Astrocyte (in vitro differentiated cells and primary cell): ENCODE measurements around the gene IMPDH1. TPM values are rescaled to one million over a fixed set of nuclear protein-coding genes. Genes with fewer than 3 reads are reported as not detected.
A peak's percentile ranks its signal among the peaks of the same experiment; 100 is the strongest.

Experiments used
- DNase-seq: peaks from one replicate; pipeline ENCODE4 v3.0.0-alpha.2; 2010; ENCODE audit warnings: low read depth
- FAIRE-seq: peaks from 2 replicates; lab custom pipeline; 2011; peaks lifted over from hg19 to GRCh38; lab: Jason Lieb, UNC
- H2AFZ ChIP-seq: 2 replicates; pipeline ENCODE4 v1.6.0; 2012; ENCODE audit warnings: low read depth, low read length, inconsistent platforms
- H3K27ac ChIP-seq: 2 replicates; pipeline ENCODE4 v1.5.1; 2011; ENCODE audit warnings: low read depth, low read length, inconsistent platforms
- H3K27me3 ChIP-seq: 2 replicates; pipeline ENCODE4 v1.6.0; 2011; ENCODE audit warnings: low read length, inconsistent platforms; ENCODE audit not compliant: insufficient read depth
- H3K36me3 ChIP-seq: 2 replicates; pipeline ENCODE4 v1.5.1; 2011; ENCODE audit warnings: low read length, inconsistent platforms; ENCODE audit not compliant: insufficient read depth
- H3K4me1 ChIP-seq: 2 replicates; pipeline ENCODE4 v1.5.1; 2011; ENCODE audit warnings: low read length, inconsistent platforms; ENCODE audit not compliant: insufficient read depth
- H3K4me2 ChIP-seq: 2 replicates; pipeline ENCODE4 v1.6.0; 2012; ENCODE audit warnings: low read length, inconsistent platforms
- H3K4me3 ChIP-seq: 2 replicates; pipeline ENCODE4 v1.5.1; 2011; ENCODE audit warnings: low read depth, mild to moderate bottlenecking, low read length, inconsistent platforms; ENCODE audit not compliant: insufficient read depth
- H3K79me2 ChIP-seq: 2 replicates; pipeline ENCODE4 v1.6.0; 2012; ENCODE audit warnings: mild to moderate bottlenecking, low read length, inconsistent platforms; ENCODE audit not compliant: insufficient read depth
- H3K9ac ChIP-seq: 2 replicates; pipeline ENCODE4 v1.6.0; 2012; ENCODE audit warnings: mild to moderate bottlenecking, low read length, inconsistent platforms
- H3K9me3 ChIP-seq: 2 replicates; pipeline ENCODE4 v1.5.1; 2012; ENCODE audit warnings: low read depth, mild to moderate bottlenecking, low read length, inconsistent platforms; ENCODE audit not compliant: insufficient read depth
- H4K20me1 ChIP-seq: 2 replicates; pipeline ENCODE4 v1.6.0; 2012; ENCODE audit warnings: low read length, inconsistent platforms; ENCODE audit not compliant: insufficient read depth
- H3K27ac Mint-ChIP-seq: one replicate; pipeline ENCODE4 v1.8.0; 2021; ENCODE audit warnings: mild to moderate bottlenecking, mixed read lengths; ENCODE audit not compliant: unreplicated experiment
- H3K27me3 Mint-ChIP-seq: one replicate; pipeline ENCODE4 v1.8.0; 2021; ENCODE audit warnings: low read depth, mixed read lengths; ENCODE audit not compliant: unreplicated experiment
- H3K36me3 Mint-ChIP-seq: one replicate; pipeline ENCODE4 v1.8.0; 2021; ENCODE audit warnings: low read depth, mixed read lengths; ENCODE audit not compliant: unreplicated experiment
- H3K4me1 Mint-ChIP-seq: one replicate; pipeline ENCODE4 v1.8.0; 2021; ENCODE audit warnings: low read depth, mixed read lengths; ENCODE audit not compliant: unreplicated experiment
- H3K4me3 Mint-ChIP-seq: one replicate; pipeline ENCODE4 v1.8.0; 2021; ENCODE audit warnings: mild to moderate bottlenecking, moderate library complexity, mixed read lengths; ENCODE audit not compliant: unreplicated experiment
- H3K9me3 Mint-ChIP-seq: one replicate; pipeline ENCODE4 v1.8.0; 2021; ENCODE audit warnings: mild to moderate bottlenecking, mixed read lengths; ENCODE audit not compliant: unreplicated experiment
- EZH2 ChIP-seq: IDR thresholded peaks from 2 replicates; pipeline ENCODE4 v1.6.1; 2012; ENCODE audit warnings: mild to moderate bottlenecking, low read length, inconsistent platforms; ENCODE audit not compliant: insufficient read depth
- total RNA-seq: library from RNA; stranded (reverse); gene quantifications from 2 replicates; pipeline ENCODE4 v1.2.1, GENCODE V29; 2021
- TF ChIP-seq, protein P1 (sequence below): IDR thresholded peaks from 2 replicates; pipeline ENCODE4 v1.5.1; 2011; ENCODE audit warnings: low read depth, mild to moderate bottlenecking, inconsistent platforms, low read length, moderate library complexity; ENCODE audit not compliant: insufficient read depth

The IMPDH1 gene
- total RNA-seq, 1 donor from 2014 or later: 43.9 TPM

DNA sequence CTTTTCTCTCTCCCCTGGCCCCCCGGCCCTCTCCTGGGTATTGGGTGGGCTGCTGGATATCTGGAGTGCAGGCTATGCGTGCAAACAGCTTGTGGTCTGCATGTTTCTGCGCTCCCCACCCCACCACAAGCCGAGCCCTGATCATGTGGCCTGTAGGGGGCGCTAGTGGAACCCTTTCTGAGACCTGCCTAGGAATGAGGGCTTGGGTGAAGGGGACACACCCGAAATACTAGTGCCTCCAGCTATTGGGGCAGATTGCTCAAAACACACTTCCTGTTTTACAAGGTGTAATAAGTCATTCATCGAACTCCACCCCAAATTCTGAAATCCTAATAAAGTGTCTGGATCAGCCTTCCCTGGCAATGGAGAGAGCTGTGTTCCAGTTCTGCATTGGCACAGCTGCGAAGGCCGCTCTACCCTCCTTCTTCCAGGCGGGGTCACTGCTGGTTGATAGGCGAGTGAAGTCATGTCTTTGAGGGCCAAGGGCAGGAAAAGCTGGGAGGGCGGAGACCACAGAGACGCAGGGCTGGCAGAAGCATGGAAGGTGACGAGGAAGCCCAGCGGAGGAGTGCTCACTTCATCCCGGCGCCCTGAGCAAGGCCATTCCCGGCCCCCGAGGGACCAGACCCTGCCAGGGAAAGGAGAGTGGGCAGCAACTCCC lies 28.5 kb downstream of the IMPDH1 start:
- Mint-ChIP-seq H3K4me3 (no peak overlapping the region), H3K27me3 (peaks cover 39% of the 10 kb centered on the region), H3K36me3 (no peaks in the 10 kb centered on the region), H3K4me1 (peaks cover 4% of the 10 kb centered on the region), H3K27ac (no peak overlapping the region), H3K9me3 (no peaks in the 10 kb centered on the region)
- no peaks in the 10 kb centered on the region for H3K9me3 ChIP-seq
- H3K79me2 ChIP-seq: no peaks in the 10 kb centered on the region
- no peak overlapping the region for H3K4me3 ChIP-seq
- FAIRE-seq: no peak
- H3K9ac ChIP-seq: no peak overlapping the region
- H4K20me1 ChIP-seq: no peaks in the 10 kb centered on the region
- no peak overlapping the region for H3K4me2 ChIP-seq
- DNase-seq: no peak
- H3K4me1 ChIP-seq: no peaks in the 10 kb centered on the region
- H2AFZ ChIP-seq: no peak overlapping the region
- TF ChIP-seq, protein P1, sequence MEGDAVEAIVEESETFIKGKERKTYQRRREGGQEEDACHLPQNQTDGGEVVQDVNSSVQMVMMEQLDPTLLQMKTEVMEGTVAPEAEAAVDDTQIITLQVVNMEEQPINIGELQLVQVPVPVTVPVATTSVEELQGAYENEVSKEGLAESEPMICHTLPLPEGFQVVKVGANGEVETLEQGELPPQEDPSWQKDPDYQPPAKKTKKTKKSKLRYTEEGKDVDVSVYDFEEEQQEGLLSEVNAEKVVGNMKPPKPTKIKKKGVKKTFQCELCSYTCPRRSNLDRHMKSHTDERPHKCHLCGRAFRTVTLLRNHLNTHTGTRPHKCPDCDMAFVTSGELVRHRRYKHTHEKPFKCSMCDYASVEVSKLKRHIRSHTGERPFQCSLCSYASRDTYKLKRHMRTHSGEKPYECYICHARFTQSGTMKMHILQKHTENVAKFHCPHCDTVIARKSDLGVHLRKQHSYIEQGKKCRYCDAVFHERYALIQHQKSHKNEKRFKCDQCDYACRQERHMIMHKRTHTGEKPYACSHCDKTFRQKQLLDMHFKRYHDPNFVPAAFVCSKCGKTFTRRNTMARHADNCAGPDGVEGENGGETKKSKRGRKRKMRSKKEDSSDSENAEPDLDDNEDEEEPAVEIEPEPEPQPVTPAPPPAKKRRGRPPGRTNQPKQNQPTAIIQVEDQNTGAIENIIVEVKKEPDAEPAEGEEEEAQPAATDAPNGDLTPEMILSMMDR: peak; percentile 40
- no peak for TF ChIP-seq EZH2
- H3K27me3 ChIP-seq: peaks cover 7% of the 10 kb centered on the region
- H3K36me3 ChIP-seq: no peaks in the 10 kb centered on the region
- no peak overlapping the region for H3K27ac ChIP-seq

DNA sequence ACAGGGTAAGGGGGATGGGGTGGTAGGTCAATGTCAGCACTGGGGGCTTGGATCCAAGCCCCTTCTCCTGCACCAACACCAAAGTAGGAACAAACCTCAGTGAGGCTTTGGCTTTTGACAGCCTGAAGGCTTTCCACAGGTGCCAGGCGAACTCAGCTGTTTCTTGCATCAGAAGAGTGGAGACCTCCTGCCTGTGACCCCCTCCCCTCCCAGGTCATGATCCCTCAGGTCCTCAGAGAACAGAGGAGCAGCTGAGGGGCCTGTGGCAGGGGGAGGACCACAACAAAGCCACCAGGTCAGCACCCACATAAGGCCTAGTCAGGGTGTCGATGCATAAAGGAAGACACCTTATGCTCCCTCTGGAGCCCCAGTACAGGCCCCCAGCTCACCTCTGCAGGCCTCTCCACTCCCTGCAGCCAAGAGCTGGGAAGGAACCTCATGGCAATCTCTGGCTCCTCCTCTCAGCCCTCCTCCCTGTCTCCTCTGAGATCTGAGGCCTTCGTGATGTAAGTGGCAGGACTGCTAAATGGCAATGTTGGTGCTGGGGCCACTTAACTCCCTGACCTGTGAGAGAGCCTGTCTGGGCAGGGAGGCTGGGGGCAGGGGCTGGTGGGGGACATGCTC lies 29.2 kb downstream of the IMPDH1 start:
- no peaks in the 10 kb centered on the region for H4K20me1 ChIP-seq
- H3K9ac ChIP-seq: no peak overlapping the region
- no peak overlapping the region for H3K27ac ChIP-seq
- H3K27me3 ChIP-seq: peaks cover 7% of the 10 kb centered on the region
- no peak overlapping the region for H3K4me2 ChIP-seq
- FAIRE-seq (no peak), DNase-seq (no peak)
- Mint-ChIP-seq H3K27me3 (peaks cover 34% of the 10 kb centered on the region), H3K4me3 (no peak overlapping the region), H3K27ac (no peak overlapping the region), H3K4me1 (peaks cover 4% of the 10 kb centered on the region), H3K9me3 (no peaks in the 10 kb centered on the region), H3K36me3 (no peaks in the 10 kb centered on the region)
- no peaks in the 10 kb centered on the region for H3K4me1 ChIP-seq
- TF ChIP-seq EZH2: no peak
- TF ChIP-seq, protein P1: no peak
- H3K79me2 ChIP-seq: no peaks in the 10 kb centered on the region
- H3K36me3 ChIP-seq: no peaks in the 10 kb centered on the region
- H3K4me3 ChIP-seq: no peak overlapping the region
- no peak overlapping the region for H2AFZ ChIP-seq
- no peaks in the 10 kb centered on the region for H3K9me3 ChIP-seq

DNA sequence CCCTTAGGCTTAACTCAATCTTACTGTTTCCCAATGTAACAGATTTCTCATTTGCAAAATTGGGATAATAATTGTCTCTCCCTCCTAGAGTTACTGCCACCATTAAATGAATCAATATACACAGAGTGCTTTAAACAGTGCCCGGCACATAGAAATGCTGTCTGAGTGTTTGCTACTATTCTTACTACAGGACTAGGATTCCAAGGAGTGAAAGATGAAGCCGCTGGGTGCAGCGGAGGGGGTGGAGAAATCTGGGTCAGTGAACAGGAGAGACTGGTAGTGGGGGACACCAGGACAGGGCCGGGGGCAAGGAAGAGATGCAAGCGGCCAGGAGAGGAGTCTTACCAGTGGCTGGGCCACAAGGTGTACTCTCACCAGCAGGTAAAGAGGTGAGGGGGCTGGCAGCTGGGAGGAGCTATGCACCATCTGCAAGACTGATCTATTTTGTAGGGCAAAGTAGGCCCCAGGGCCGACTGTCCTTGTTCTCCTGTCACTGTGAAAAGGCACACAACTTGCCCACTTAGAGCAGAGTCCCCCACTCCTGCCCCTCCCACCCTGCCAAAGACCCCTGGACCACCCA lies 29.8 kb downstream of the IMPDH1 start:
- Mint-ChIP-seq H3K4me1 (peaks cover 4% of the 10 kb centered on the region), H3K36me3 (no peaks in the 10 kb centered on the region), H3K27ac (no peak overlapping the region), H3K27me3 (peaks cover 28% of the 10 kb centered on the region), H3K9me3 (no peaks in the 10 kb centered on the region), H3K4me3 (no peak overlapping the region)
- H3K79me2 ChIP-seq: no peaks in the 10 kb centered on the region
- FAIRE-seq (no peak), DNase-seq (no peak)
- H3K4me3 ChIP-seq: no peak overlapping the region
- H4K20me1 ChIP-seq: no peaks in the 10 kb centered on the region
- H3K27me3 ChIP-seq: peaks cover 7% of the 10 kb centered on the region
- no peak overlapping the region for H3K9ac ChIP-seq
- no peaks in the 10 kb centered on the region for H3K9me3 ChIP-seq
- no peaks in the 10 kb centered on the region for H3K36me3 ChIP-seq
- no peak overlapping the region for H3K4me2 ChIP-seq
- H2AFZ ChIP-seq: no peak overlapping the region
- H3K4me1 ChIP-seq: no peaks in the 10 kb centered on the region
- TF ChIP-seq, protein P1: no peak
- TF ChIP-seq EZH2: no peak
- H3K27ac ChIP-seq: no peak overlapping the region
